ENCODE data around the gene OGDHL. TPM values are rescaled to one million over a fixed set of nuclear protein-coding genes. Genes with fewer than 3 reads are reported as not detected.

Gene OGDHL
- total RNA-seq (2021), result 21.9 and 22.6 TPM in 2 replicates
- long read RNA-seq, transcript OGDHL-201 (23 exons, 3,704 nt), result major isoform, 117 of 193 reads
- long read RNA-seq, partial matches to known transcripts, result 20 of 193 reads
- long read RNA-seq, other reads (novel, unspliced or antisense), result 50 of 193 reads

- Histone ChIP-seq H3K79me2 (ENCODE audit: insufficient read depth, low read length) (no peaks in the 10 kb centered on the region), H3K56ac (ENCODE audit: insufficient read length, low read depth, low read length) (no peak within 1 kb of the TSS), H3K23ac (ENCODE audit: insufficient read length, low read depth, low read length) (no peak within 1 kb of the TSS), H3K4ac (ENCODE audit: low read depth, low read length) (no peak within 1 kb of the TSS), H3K18ac (ENCODE audit: insufficient read length, low read depth, low read length) (peak within 1 kb of the TSS; percentile 47), H3K9me3 (ENCODE audit: control insufficient read depth, low read depth, low read length) (no peaks in the 10 kb centered on the region), H2AK5ac (ENCODE audit: insufficient read length, low read length) (no peak within 1 kb of the TSS), H3K79me1 (ENCODE audit: insufficient read depth, low read depth, low read length, poor library complexity, severe bottlenecking) (no peaks in the 10 kb centered on the region), H3T11ph (ENCODE audit: low read length) (no peak within 1 kb of the TSS), H3K27ac (ENCODE audit: insufficient read length, low read depth, low read length) (no peak within 1 kb of the TSS), H3K14ac (ENCODE audit: insufficient read depth, low read length) (peak within 1 kb of the TSS; percentile 68), H3K23me2 (ENCODE audit: insufficient read length, low read depth, low read length, poor library complexity, severe bottlenecking) (peaks cover 8% of the 10 kb centered on the region), H3K27me3 (ENCODE audit: insufficient read depth, low read length) (no peaks in the 10 kb centered on the region), H4K91ac (ENCODE audit: insufficient read length, low read depth, low read length) (no peak within 1 kb of the TSS), H4K20me1 (ENCODE audit: control insufficient read depth, insufficient read depth, insufficient read length) (no peaks in the 10 kb centered on the region), H2BK5ac (ENCODE audit: insufficient read length, low read length) (no peak within 1 kb of the TSS), H4K5ac (ENCODE audit: insufficient read length, low read depth, low read length) (no peak within 1 kb of the TSS), H3K4me2 (ENCODE audit: insufficient read depth, insufficient read length, low read length) (peak within 1 kb of the TSS; percentile 63), H2AFZ (ENCODE audit: low read length) (no peak within 1 kb of the TSS), H2BK120ac (ENCODE audit: low read depth, low read length, poor library complexity, severe bottlenecking) (no peak within 1 kb of the TSS), H2BK15ac (ENCODE audit: low read depth, low read length) (no peak within 1 kb of the TSS), H2BK12ac (ENCODE audit: insufficient read length, low read depth, low read length) (no peak within 1 kb of the TSS), H3K4me1 (ENCODE audit: insufficient read depth, low read length) (no peaks in the 10 kb centered on the region), H4K8ac (replicated peaks; ENCODE audit: insufficient read length, low read depth, low read length) (no peak within 1 kb of the TSS), H2BK20ac (ENCODE audit: low read depth, low read length, poor library complexity, severe bottlenecking) (no peak within 1 kb of the TSS), H3K9ac (ENCODE audit: extremely low read depth, insufficient read length, low read length) (peak within 1 kb of the TSS; percentile 11)
- Mint-ChIP-seq H3K9me3 (peaks cover 0 to 3% of the 10 kb centered on the region in 2 experiments; a peak in 2 of 5 replicates), H3K27ac (no peak within 1 kb of the TSS; a peak in 1 of 7 replicates), H3K4me3 (peak within 1 kb of the TSS; percentile 67 to 77), H3K36me3 (ENCODE audit: insufficient read depth in 1 of 3, low read depth in 3 of 3) (no peaks in the 10 kb centered on the region), H3K4me1 (peaks cover 8 to 9% of the 10 kb centered on the region in 2 experiments), H3K27me3 (ENCODE audit: low read depth) (peaks cover 20% of the 10 kb centered on the region)
- DNase-seq, result peak; percentile 73
- no CpG with 5 or more reads among the region's 81 CpGs for WGBS (ENCODE audit: extremely low coverage, insufficient read length, low lambda C conversion rate)
- TF ChIP-seq CTCF (conservative IDR thresholded peaks at IDR 0.05), result no peak
These were observed at the start of gene OGDHL for GRCh38 chr10:49761789-49762565. TSS of gene OGDHL (minus strand) at chr10:49762323. CDS start at chr10:49758592, 3,731 bp downstream.

Data from H9 (cell line).